ENCODE measurements around the gene MIX23.

Gene MIX23

GRCh38 chr3:122382888-122383666 is at the start of gene MIX23:
Gene MIX23 (minus strand): TSS chr3:122383231. CDS start chr3:122383224, 7 bp downstream.
- peak; percentile 72 for DNase-seq

GRCh38 chr3:122430371-122430770 is 47.3 kb upstream of the MIX23 start:
- DNase-seq: no peak

- DNase-seq: no peak
These were observed 44.9 kb upstream of the MIX23 start for GRCh38 chr3:122427857-122428471.

- DNase-seq: no peak
These were observed 38.8 kb upstream of the MIX23 start for GRCh38 chr3:122421836-122422235.

GRCh38 chr3:122421101-122421500 is 38.1 kb upstream of the MIX23 start:
- DNase-seq: no peak

- DNase-seq: no peak
These were observed 33.9 kb upstream of the MIX23 start for GRCh38 chr3:122416966-122417365.

GRCh38 chr3:122415762-122416654 is 33.0 kb upstream of the MIX23 start, which contains the start of gene WDR5B:
Gene WDR5B (minus strand): TSS chr3:122416062. CDS start chr3:122415528, 534 bp downstream.
- no peak for DNase-seq

GRCh38 chr3:122415104-122415744 is 32.2 kb upstream of the MIX23 start:
- DNase-seq: no peak

GRCh38 chr3:122414391-122414790 is 31.4 kb upstream of the MIX23 start:
- DNase-seq: no peak

- no peak for DNase-seq
These were observed 27.6 kb upstream of the MIX23 start for GRCh38 chr3:122410639-122411038.

GRCh38 chr3:122410111-122410510 is 27.1 kb upstream of the MIX23 start:
- DNase-seq: no peak

GRCh38 chr3:122409446-122409845 is 26.4 kb upstream of the MIX23 start:
- no peak for DNase-seq

- DNase-seq: no peak
These were observed 24.9 kb upstream of the MIX23 start for GRCh38 chr3:122407946-122408345.

GRCh38 chr3:122406198-122406597 is 23.2 kb upstream of the MIX23 start:
- DNase-seq: no peak

GRCh38 chr3:122405015-122405414 is 22.0 kb upstream of the MIX23 start:
- no peak for DNase-seq

- no peak for DNase-seq
These were observed 20.5 kb upstream of the MIX23 start for GRCh38 chr3:122403489-122403888.

GRCh38 chr3:122398920-122399319 is 15.9 kb upstream of the MIX23 start:
- no peak for DNase-seq

- no peak for DNase-seq
These were observed 14.2 kb upstream of the MIX23 start for GRCh38 chr3:122397201-122397600.

GRCh38 chr3:122396511-122396910 is 13.5 kb upstream of the MIX23 start:
- DNase-seq: no peak

- DNase-seq: no peak
These were observed 12.6 kb upstream of the MIX23 start for GRCh38 chr3:122395582-122395981.

- DNase-seq: no peak
These were observed 11.1 kb upstream of the MIX23 start for GRCh38 chr3:122394173-122394572.

GRCh38 chr3:122392868-122393844 is 10.1 kb upstream of the MIX23 start:
- DNase-seq: peak; percentile 53

Data from NCI-H1694 treated with DMSO at 0.1 percent for 48 hours (cell line).